OCI-LY3 (cell line): Measurements from ENCODE around the gene CCDC191.
A peak's percentile ranks its signal among the peaks of the same experiment; 100 is the strongest.

Source experiments
- H2AFZ ChIP-seq: fragments of 200-600, 300-600 bp; shearing (Covaris generic); 2 replicates; pipeline ENCODE4 v1.6.0; 2014; ENCODE audit warnings: antibody characterized with exemption, low read depth, low read length
- H3K27ac ChIP-seq: fragments of 200-600, 300-600 bp; sonication (generic); 2 replicates; pipeline ENCODE4 v1.5.1; 2014; ENCODE audit warnings: mild to moderate bottlenecking, low read length, moderate library complexity, mixed read lengths
- H3K27me3 ChIP-seq: fragments of 200-600, 300-600 bp; sonication (generic); 2 replicates; pipeline ENCODE4 v1.6.1; 2014; ENCODE audit warnings: low read depth, low read length, mixed read lengths
- H3K36me3 ChIP-seq: fragments of 200-600, 300-600 bp; sonication (generic); replicated peaks from 2 replicates; pipeline ENCODE3; 2014; ENCODE audit warnings: low read depth, low read length, mixed read lengths
- H3K4me1 ChIP-seq: fragments of 300-600, 200-600 bp; sonication (generic); 2 replicates; pipeline ENCODE4 v1.6.1; 2014; ENCODE audit warnings: low read length, mixed read lengths
- H3K4me2 ChIP-seq: fragments of 200-600, 300-600 bp; sonication (generic); 2 replicates; pipeline ENCODE4 v1.6.1; 2014; ENCODE audit warnings: low read length, mixed read lengths
- H3K4me3 ChIP-seq: fragments of 300-600, 200-600 bp; sonication (generic); 2 replicates; pipeline ENCODE4 v1.5.1; 2014; ENCODE audit warnings: antibody characterized with exemption, mild to moderate bottlenecking, low read length, moderate library complexity
- H3K79me2 ChIP-seq: fragments of 300-600, 200-600 bp; shearing (Covaris generic); 2 replicates; pipeline ENCODE4 v1.6.1; 2014; ENCODE audit warnings: mild to moderate bottlenecking, low read length, mixed read lengths
- H3K9ac ChIP-seq: fragments of 300-600, 200-600 bp; shearing (Covaris generic); 2 replicates; pipeline ENCODE4 v1.6.0; 2014; ENCODE audit warnings: mild to moderate bottlenecking, low read length, moderate library complexity
- H3K9me3 ChIP-seq: fragments of 200-600, 300-600 bp; shearing (Covaris generic); 2 replicates; pipeline ENCODE4 v1.6.1; 2014; ENCODE audit warnings: low read length, mixed read lengths; ENCODE audit not compliant: insufficient read depth
- H4K20me1 ChIP-seq: fragments of 200-600, 300-600 bp; sonication (generic); 2 replicates; pipeline ENCODE4 v1.6.1; 2016; ENCODE audit warnings: low read length, mixed read lengths; ENCODE audit not compliant: insufficient read depth
- CTCF ChIP-seq: fragments of 200-600, 300-600 bp; sonication (generic); IDR thresholded peaks from 2 replicates; pipeline ENCODE4 v1.5.1; 2014; ENCODE audit warnings: antibody characterized with exemption, low read length, low read depth
- EZH2phosphoT487 ChIP-seq: fragments of 200-600 bp; shearing (Covaris generic); IDR thresholded peaks from 2 replicates; pipeline ENCODE4 v1.6.1; 2018; ENCODE audit warnings: antibody characterized with exemption, mixed run types, low read depth

The CCDC191 gene

GRCh38 chr3:114043205-114043604, 13.1 kb downstream of the CCDC191 start:
- no peaks in the 10 kb centered on the region for H4K20me1 ChIP-seq
- H3K4me3 ChIP-seq: no peak overlapping the region
- H3K36me3 ChIP-seq: no peaks in the 10 kb centered on the region
- no peak overlapping the region for H3K27ac ChIP-seq
- no peaks in the 10 kb centered on the region for H3K4me1 ChIP-seq
- no peaks in the 10 kb centered on the region for H3K27me3 ChIP-seq
- H3K9ac ChIP-seq: no peak overlapping the region
- H3K79me2 ChIP-seq: no peaks in the 10 kb centered on the region
- no peaks in the 10 kb centered on the region for H3K9me3 ChIP-seq
- peak; percentile 33 for TF ChIP-seq CTCF
- TF ChIP-seq EZH2phosphoT487: no peak
- H2AFZ ChIP-seq: no peak overlapping the region
- H3K4me2 ChIP-seq: no peak overlapping the region

DNA sequence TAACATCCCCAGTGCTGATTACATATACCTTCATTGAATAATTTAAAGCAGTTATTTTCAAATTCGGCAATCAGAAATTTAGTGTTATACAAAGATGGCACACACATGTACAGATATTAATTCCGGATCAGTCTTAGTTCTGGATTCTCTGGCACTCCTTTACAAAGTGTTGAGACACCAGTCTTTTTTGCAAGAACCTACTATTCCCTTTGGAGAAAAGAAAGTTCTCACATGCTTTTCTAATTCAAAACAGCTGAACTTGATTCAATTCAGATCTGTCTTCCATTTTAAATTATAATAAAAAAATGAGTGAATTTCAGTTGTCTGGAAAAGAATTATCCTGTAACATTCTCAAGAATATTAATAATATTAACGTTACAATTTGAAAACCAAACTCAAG, 20.4 kb downstream of the CCDC191 start:
- TF ChIP-seq CTCF (no peak), EZH2phosphoT487 (no peak)
- no peaks in the 10 kb centered on the region for H3K4me1 ChIP-seq
- H4K20me1 ChIP-seq: no peaks in the 10 kb centered on the region
- H2AFZ ChIP-seq: no peak overlapping the region
- no peak overlapping the region for H3K9ac ChIP-seq
- H3K27ac ChIP-seq: no peak overlapping the region
- no peaks in the 10 kb centered on the region for H3K27me3 ChIP-seq
- no peak overlapping the region for H3K4me2 ChIP-seq
- no peaks in the 10 kb centered on the region for H3K36me3 ChIP-seq
- no peaks in the 10 kb centered on the region for H3K9me3 ChIP-seq
- no peaks in the 10 kb centered on the region for H3K79me2 ChIP-seq
- H3K4me3 ChIP-seq: no peak overlapping the region

DNA sequence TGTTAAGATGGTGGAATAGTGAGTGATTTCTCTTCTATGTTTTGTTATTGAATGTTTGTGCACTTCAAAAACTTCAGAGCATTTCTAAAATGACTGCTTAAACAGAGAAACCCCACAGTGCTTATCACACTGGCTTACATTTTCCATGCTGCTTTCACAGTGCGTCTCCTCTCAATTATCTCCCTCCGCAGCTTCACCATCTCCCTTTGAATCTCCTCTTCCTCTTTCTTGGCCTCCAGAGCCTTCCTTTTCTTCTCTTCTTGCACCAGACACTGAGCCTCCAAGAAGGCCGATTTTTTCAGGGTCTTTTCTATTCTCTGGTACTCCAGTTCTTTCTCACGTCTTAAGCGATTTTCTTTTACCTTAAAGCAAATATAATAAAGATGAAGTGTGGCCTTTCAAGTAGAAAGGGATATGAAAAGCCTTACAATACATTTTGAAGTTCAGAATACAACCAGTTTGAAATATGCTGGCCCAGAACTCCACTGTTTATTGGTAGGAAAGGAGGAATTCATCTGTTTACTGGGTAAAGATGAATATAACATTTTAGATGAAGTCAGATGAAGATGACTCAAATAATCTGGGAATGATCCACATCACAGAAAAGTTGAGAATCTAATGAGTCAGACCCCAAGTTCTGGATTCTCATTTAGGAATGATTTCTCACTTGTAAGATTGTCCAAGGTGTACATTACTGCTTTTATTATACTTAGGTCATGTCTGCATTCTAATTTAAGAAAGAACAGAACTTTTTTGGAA, 21.4 kb downstream of the CCDC191 start:
- H3K79me2 ChIP-seq: no peaks in the 10 kb centered on the region
- H3K27ac ChIP-seq: no peak overlapping the region
- no peak overlapping the region for H3K4me2 ChIP-seq
- TF ChIP-seq EZH2phosphoT487 (no peak), CTCF (no peak)
- no peaks in the 10 kb centered on the region for H3K9me3 ChIP-seq
- no peaks in the 10 kb centered on the region for H3K36me3 ChIP-seq
- no peaks in the 10 kb centered on the region for H3K27me3 ChIP-seq
- H2AFZ ChIP-seq: no peak overlapping the region
- no peaks in the 10 kb centered on the region for H4K20me1 ChIP-seq
- no peak overlapping the region for H3K9ac ChIP-seq
- no peak overlapping the region for H3K4me3 ChIP-seq
- no peaks in the 10 kb centered on the region for H3K4me1 ChIP-seq

DNA sequence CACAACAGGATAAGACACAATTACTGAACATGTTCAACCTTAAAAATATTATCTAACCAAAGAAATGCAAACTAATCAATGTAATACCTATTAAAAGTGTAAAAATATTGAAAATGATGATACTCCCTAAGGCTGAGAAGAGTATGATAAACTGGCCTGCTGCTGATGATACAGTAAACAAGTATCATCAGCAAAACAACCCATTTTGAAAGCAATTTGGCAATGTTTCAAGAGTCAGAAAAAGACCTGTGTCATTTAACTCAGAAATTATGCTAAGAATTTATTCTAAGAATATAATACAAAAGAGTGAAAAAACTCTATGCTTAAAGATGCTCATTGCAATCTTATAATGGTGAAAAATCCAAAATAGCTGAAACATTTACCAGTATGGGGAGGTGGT, 22.1 kb downstream of the CCDC191 start:
- Histone ChIP-seq H3K36me3 (no peaks in the 10 kb centered on the region), H3K4me3 (no peak overlapping the region), H3K27ac (no peak overlapping the region), H3K9me3 (no peaks in the 10 kb centered on the region), H3K4me1 (no peaks in the 10 kb centered on the region), H3K4me2 (no peak overlapping the region), H3K9ac (no peak overlapping the region), H4K20me1 (no peaks in the 10 kb centered on the region), H3K79me2 (no peaks in the 10 kb centered on the region), H3K27me3 (no peaks in the 10 kb centered on the region), H2AFZ (no peak overlapping the region)
- TF ChIP-seq EZH2phosphoT487: no peak
- TF ChIP-seq CTCF: no peak
